ENCODE data around the gene CA10. TPM values are rescaled to one million over a fixed set of nuclear protein-coding genes. Genes with fewer than 3 reads are reported as not detected.

Gene CA10
- total RNA-seq, 1 experiment from 2014 or later, result 0.46 TPM

DNA sequence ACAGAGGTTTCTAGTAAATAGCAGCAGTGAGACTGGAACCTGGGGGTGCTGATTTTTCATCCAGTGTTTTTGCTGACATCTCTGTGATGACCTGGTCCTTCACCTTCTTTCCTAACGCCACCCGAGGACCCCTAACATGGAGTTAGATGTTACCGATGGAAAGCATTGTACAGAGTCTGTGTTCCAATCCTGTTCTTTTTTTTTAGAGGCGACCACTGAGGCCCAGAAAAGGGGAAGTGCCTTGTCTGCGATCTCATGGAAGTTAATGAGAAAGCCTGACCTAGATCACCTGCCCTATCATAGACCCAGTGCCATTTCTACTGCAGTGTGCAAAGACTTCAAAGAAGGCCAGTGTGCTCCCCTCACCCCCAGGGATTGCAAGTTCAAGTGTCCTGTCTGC lies 362.5 kb downstream of the CA10 start:
- Histone ChIP-seq H4K8ac (replicated peaks; ENCODE audit: insufficient read length, low read depth, low read length) (no peak overlapping the region), H3T11ph (ENCODE audit: low read length) (no peak overlapping the region), H3K4ac (ENCODE audit: low read depth, low read length) (no peak overlapping the region), H3K79me1 (ENCODE audit: insufficient read depth, low read depth, low read length, poor library complexity, severe bottlenecking) (no peaks in the 10 kb centered on the region), H3K23me2 (ENCODE audit: insufficient read length, low read depth, low read length, poor library complexity, severe bottlenecking) (no peaks in the 10 kb centered on the region), H2BK12ac (ENCODE audit: insufficient read length, low read depth, low read length) (no peak overlapping the region), H2BK20ac (ENCODE audit: low read depth, low read length, poor library complexity, severe bottlenecking) (no peak overlapping the region), H3K9me3 (ENCODE audit: control insufficient read depth, low read depth, low read length) (no peaks in the 10 kb centered on the region), H3K14ac (ENCODE audit: insufficient read depth, low read length) (no peak overlapping the region), H3K4me2 (ENCODE audit: insufficient read depth, insufficient read length, low read length) (no peak overlapping the region), H4K91ac (ENCODE audit: insufficient read length, low read depth, low read length) (no peak overlapping the region), H3K79me2 (ENCODE audit: insufficient read depth, low read length) (no peaks in the 10 kb centered on the region), H2AFZ (ENCODE audit: low read length) (no peak overlapping the region), H4K5ac (ENCODE audit: insufficient read length, low read depth, low read length) (no peak overlapping the region), H2BK5ac (ENCODE audit: insufficient read length, low read length) (no peak overlapping the region), H4K20me1 (ENCODE audit: control insufficient read depth, insufficient read depth, insufficient read length) (no peaks in the 10 kb centered on the region), H3K4me1 (ENCODE audit: insufficient read depth, low read length) (no peaks in the 10 kb centered on the region), H3K27me3 (ENCODE audit: insufficient read depth, low read length) (no peaks in the 10 kb centered on the region), H3K56ac (ENCODE audit: insufficient read length, low read depth, low read length) (no peak overlapping the region), H2AK5ac (ENCODE audit: insufficient read length, low read length) (no peak overlapping the region), H2BK120ac (ENCODE audit: low read depth, low read length, poor library complexity, severe bottlenecking) (no peak overlapping the region), H3K23ac (ENCODE audit: insufficient read length, low read depth, low read length) (no peak overlapping the region), H2BK15ac (ENCODE audit: low read depth, low read length) (no peak overlapping the region), H3K9ac (ENCODE audit: extremely low read depth, insufficient read length, low read length) (no peak overlapping the region), H3K18ac (ENCODE audit: insufficient read length, low read depth, low read length) (no peak overlapping the region), H3K27ac (ENCODE audit: insufficient read length, low read depth, low read length) (no peak overlapping the region)
- H3K36me3 Mint-ChIP-seq (ENCODE audit: insufficient read depth in 1 of 3, low read depth in 3 of 3), result no peaks in the 10 kb centered on the region
- DNase-seq, result no peak
- no peaks in the 10 kb centered on the region for H3K9me3 Mint-ChIP-seq
- TF ChIP-seq, protein P1, sequence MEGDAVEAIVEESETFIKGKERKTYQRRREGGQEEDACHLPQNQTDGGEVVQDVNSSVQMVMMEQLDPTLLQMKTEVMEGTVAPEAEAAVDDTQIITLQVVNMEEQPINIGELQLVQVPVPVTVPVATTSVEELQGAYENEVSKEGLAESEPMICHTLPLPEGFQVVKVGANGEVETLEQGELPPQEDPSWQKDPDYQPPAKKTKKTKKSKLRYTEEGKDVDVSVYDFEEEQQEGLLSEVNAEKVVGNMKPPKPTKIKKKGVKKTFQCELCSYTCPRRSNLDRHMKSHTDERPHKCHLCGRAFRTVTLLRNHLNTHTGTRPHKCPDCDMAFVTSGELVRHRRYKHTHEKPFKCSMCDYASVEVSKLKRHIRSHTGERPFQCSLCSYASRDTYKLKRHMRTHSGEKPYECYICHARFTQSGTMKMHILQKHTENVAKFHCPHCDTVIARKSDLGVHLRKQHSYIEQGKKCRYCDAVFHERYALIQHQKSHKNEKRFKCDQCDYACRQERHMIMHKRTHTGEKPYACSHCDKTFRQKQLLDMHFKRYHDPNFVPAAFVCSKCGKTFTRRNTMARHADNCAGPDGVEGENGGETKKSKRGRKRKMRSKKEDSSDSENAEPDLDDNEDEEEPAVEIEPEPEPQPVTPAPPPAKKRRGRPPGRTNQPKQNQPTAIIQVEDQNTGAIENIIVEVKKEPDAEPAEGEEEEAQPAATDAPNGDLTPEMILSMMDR (conservative IDR thresholded peaks at IDR 0.05), result no peak
- peak overlapping the region in 1 of 3 experiments; percentile 8; a peak in 1 of 7 replicates for H3K27ac Mint-ChIP-seq
- H3K4me3 Mint-ChIP-seq, result no peak overlapping the region
- no CpG with 5 or more reads among the region's 5 CpGs for WGBS (ENCODE audit: extremely low coverage, insufficient read length, low lambda C conversion rate)
- H3K4me1 Mint-ChIP-seq, result no peaks in the 10 kb centered on the region
- peaks cover 3% of the 10 kb centered on the region; the same call in 1 of the 2 replicates for H3K27me3 Mint-ChIP-seq (ENCODE audit: low read depth)

Data from H9 (cell line).